Measurements from ENCODE around the gene TTLL4. TPM values are rescaled to one million over a fixed set of nuclear protein-coding genes. Genes with fewer than 3 reads are reported as not detected.

TTLL4 gene
- total and polyA plus RNA-seq, 2 of the 8 experiments (the other 6 are each of a cell fraction or from before 2014, with no cell fraction given), result 71.1 to 105 TPM

DNA sequence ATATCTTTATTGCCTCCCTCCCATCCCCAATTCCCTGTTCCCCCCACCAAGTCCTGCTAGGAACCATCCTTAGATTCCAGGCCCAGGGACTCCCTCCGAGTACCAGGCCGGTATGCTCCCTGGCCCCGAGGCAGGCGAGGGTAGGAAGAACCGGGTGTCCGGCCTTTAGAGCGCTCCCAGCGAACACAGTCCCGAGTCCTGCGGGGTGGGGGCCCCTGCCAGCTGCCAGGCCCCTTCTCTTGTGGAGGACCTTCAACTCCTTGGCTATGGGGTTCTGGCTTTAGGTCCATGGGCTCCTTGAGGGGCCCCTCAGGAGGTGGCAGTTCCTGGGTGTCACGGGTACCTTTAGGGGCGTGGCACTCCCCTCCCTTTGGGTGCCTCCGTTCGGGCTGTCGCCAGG, 46.7 kb upstream of the TTLL4 start:
- Histone ChIP-seq H3K4me1 (replicated peaks in 1 of 4; ENCODE audit: control insufficient read depth in 3 of 4, insufficient read depth in 4 of 4, low read length in 3 of 4) (peaks cover 0 to 5% (median under 1%) of the 10 kb centered on the region in 4 experiments; a peak in 2 of 7 replicates), H3K23ac (ENCODE audit: insufficient read length) (no peak overlapping the region), H2BK20ac (ENCODE audit: low read length) (no peak overlapping the region), H3K4me3 (ENCODE audit: extremely low read depth in 1 of 4, insufficient read depth in 2 of 4, low read depth in 3 of 4, low read length in 4 of 4) (no peak overlapping the region), H2AK5ac (ENCODE audit: low read depth, low read length) (no peak overlapping the region), H3K9ac (replicated peaks in 1 of 4; ENCODE audit: extremely low read depth in 1 of 4, low read depth in 3 of 4, low read length in 3 of 4) (no peak overlapping the region), H2BK15ac (ENCODE audit: low read length) (no peak overlapping the region), H4K91ac (replicated peaks; ENCODE audit: insufficient read length, low read length) (no peak overlapping the region), H3K14ac (ENCODE audit: insufficient read length) (no peak overlapping the region), H3K18ac (ENCODE audit: extremely low read depth, low read length) (no peak overlapping the region), H3K23me2 (ENCODE audit: low read depth, low read length) (peaks cover 7% of the 10 kb centered on the region; the same call in 1 of the 2 replicates), H4K20me1 (replicated peaks in 1 of 2; ENCODE audit: control insufficient read depth in 1 of 2, insufficient read depth in 2 of 2, low read length in 2 of 2) (no peaks in the 10 kb centered on the region), H2AFZ (ENCODE audit: low read length) (no peak overlapping the region), H4K8ac (ENCODE audit: extremely low read depth, insufficient read depth, low read length) (no peak overlapping the region), H2BK12ac (ENCODE audit: low read depth, low read length) (no peak overlapping the region), H4K5ac (ENCODE audit: insufficient read length, low read depth, low read length) (no peak overlapping the region), H3K36me3 (ENCODE audit: control insufficient read depth in 2 of 4, insufficient read depth in 4 of 4, low read length in 3 of 4) (peaks cover 30 to 57% (median 46%) of the 10 kb centered on the region in 4 experiments), H3K9me3 (ENCODE audit: insufficient read depth in 2 of 2, low read depth in 1 of 2, low read length in 1 of 2) (no peaks in the 10 kb centered on the region), H3K4ac (replicated peaks; ENCODE audit: insufficient read length, low read depth, low read length) (no peak overlapping the region), H3K56ac (replicated peaks; ENCODE audit: insufficient read length, low read depth, low read length) (no peak overlapping the region), H3K79me1 (ENCODE audit: low read depth, low read length) (peaks cover 2% of the 10 kb centered on the region; the same call in 1 of the 2 replicates), H3K4me2 (ENCODE audit: insufficient read depth in 1 of 2, low read depth in 2 of 2, low read length in 2 of 2) (no peak overlapping the region), H3K79me2 (ENCODE audit: control insufficient read depth in 1 of 2, insufficient read depth in 2 of 2, low read length in 2 of 2) (peaks cover 0 to under 1% of the 10 kb centered on the region in 2 experiments; a peak in 1 of 4 replicates), H2BK5ac (ENCODE audit: low read depth, low read length) (no peak overlapping the region), H3K27ac (ENCODE audit: low read depth, low read length) (no peak overlapping the region), H2BK120ac (replicated peaks; ENCODE audit: low read depth, low read length) (no peak overlapping the region), H3K27me3 (replicated peaks in 1 of 4; ENCODE audit: control insufficient read depth in 3 of 4, extremely low read depth in 1 of 4, insufficient read depth in 3 of 4, low read length in 3 of 4) (no peaks in the 10 kb centered on the region)
- ChIA-PET POLR2A (ENCODE audit: partially characterized antibody) (no interaction called here), CTCF (ENCODE audit: partially characterized antibody) (interaction anchor here (1.2 to 2.0 kb wide), 5 partner anchors 15 to 392 kb away, joined by 3 to 6 read pairs (median 4); no protein-coding TSS in a partner anchor)
- FAIRE-seq (no peak), DNase-seq (ENCODE audit: low read depth in 1 of 2, low spot score in 2 of 2) (no peak)
- no peak for TF ChIP-seq TCF12 (IDR thresholded peaks at IDR 0.05; ENCODE audit: low read depth, low read length)
- no peak for TF ChIP-seq ATF2 (IDR thresholded peaks at IDR 0.05; ENCODE audit: low read length)
- WGBS, 2 experiments (ENCODE audit: extremely low coverage in 1 of 2, insufficient coverage in 1 of 2, insufficient read length in 1 of 2, insufficient replicate concordance in 2 of 2, low coverage in 1 of 2, low lambda C conversion rate in 2 of 2, missing lambda C conversion rate in 1 of 2), result 89% methylated on average over 13 of the region's 15 CpGs; no CpG with 5 or more reads in 1 of the 2 experiments

All from H1 (cell line).